H1 (cell line): ENCODE results near the gene PRLH. TPM values are rescaled to one million over a fixed set of nuclear protein-coding genes. Genes with fewer than 3 reads are reported as not detected.

ENCODE experiments used
- CTCF ChIA-PET: fragments of 300-600 bp; sonication (Branson Sonifier 250); formaldehyde crosslinking; loops from one replicate; lab custom pipeline; 2021; ENCODE audit not compliant: partially characterized antibody; lab: Charles Lee
- POLR2A ChIA-PET: fragments of 300-600 bp; sonication (Branson Sonifier 250); formaldehyde crosslinking; loops from one replicate; lab custom pipeline; 2021; ENCODE audit warnings: inconsistent platforms; ENCODE audit not compliant: partially characterized antibody; lab: Charles Lee
- DNase-seq, 2 experiments: peaks; one replicate each; pipeline versions ENCODE4 v3.0.0 to v3.0.0-alpha.2; 2010 to 2022; ENCODE audit warnings: low spot score in 2 of 2, low read depth in 1 of 2, mixed read lengths in 1 of 2
- FAIRE-seq: peaks from 2 replicates; lab custom pipeline; 2011; peaks lifted over from hg19 to GRCh38; lab: Jason Lieb, UNC
- H2AFZ ChIP-seq: 2 replicates; pipeline ENCODE4 v1.8.1; 2012; ENCODE audit warnings: low read length, inconsistent platforms
- H2AK5ac ChIP-seq: 2 replicates; pipeline ENCODE4 v1.6.1; 2013; ENCODE audit warnings: low read depth, low read length
- H2BK120ac ChIP-seq: replicated peaks from 2 replicates; pipeline ENCODE3; 2013; ENCODE audit warnings: low read depth, low read length, inconsistent platforms
- H2BK12ac ChIP-seq: 2 replicates; pipeline ENCODE4 v1.6.1; 2013; ENCODE audit warnings: low read depth, low read length
- H2BK15ac ChIP-seq: 2 replicates; pipeline ENCODE4 v1.6.1; 2013; ENCODE audit warnings: low read length
- H2BK20ac ChIP-seq: 2 replicates; pipeline ENCODE4 v1.6.1; 2013; ENCODE audit warnings: low read length
- H2BK5ac ChIP-seq: 2 replicates; pipeline ENCODE4 v1.6.1; 2013; ENCODE audit warnings: low read depth, low read length
- H3K14ac ChIP-seq: 2 replicates; pipeline ENCODE4 v1.6.1; 2013; ENCODE audit warnings: inconsistent platforms; ENCODE audit not compliant: insufficient read length
- H3K18ac ChIP-seq: 2 replicates; pipeline ENCODE4 v1.6.1; 2013; ENCODE audit warnings: low read length; ENCODE audit errors: extremely low read depth
- H3K23ac ChIP-seq: 2 replicates; pipeline ENCODE4 v1.6.1; 2013; ENCODE audit warnings: inconsistent platforms; ENCODE audit not compliant: insufficient read length
- H3K23me2 ChIP-seq: 2 replicates; pipeline ENCODE4 v1.6.1; 2013; ENCODE audit warnings: low read depth, low read length
- H3K27ac ChIP-seq: 2 replicates; pipeline ENCODE4 v1.6.1; 2011; ENCODE audit warnings: low read depth, low read length, inconsistent platforms
- H3K27me3 ChIP-seq, 4 experiments: replicated peaks in 1 of 4; 1 replicate in 1 of 4; 2 replicates in 3 of 4; pipeline versions ENCODE4 v1.6.1 to v1.8.1; 2011 to 2013; ENCODE audit warnings: low read length in 3 of 4, mild to moderate bottlenecking in 3 of 4, inconsistent platforms in 2 of 4, mixed read lengths in 2 of 4, moderate library complexity in 1 of 4; ENCODE audit not compliant: control insufficient read depth in 3 of 4, insufficient read depth in 3 of 4; ENCODE audit errors: extremely low read depth in 1 of 4
- H3K36me3 ChIP-seq, 4 experiments: 2 replicates each; pipeline versions ENCODE4 v1.6.1 to v1.8.1; 2011 to 2013; ENCODE audit warnings: mild to moderate bottlenecking in 4 of 4, low read length in 3 of 4, moderate library complexity in 2 of 4, control low read depth in 1 of 4, inconsistent platforms in 1 of 4; ENCODE audit not compliant: insufficient read depth in 4 of 4, control insufficient read depth in 2 of 4
- H3K4ac ChIP-seq: replicated peaks from 2 replicates; pipeline ENCODE3; 2013; ENCODE audit warnings: low read length, low read depth, mixed read lengths, inconsistent platforms; ENCODE audit not compliant: insufficient read length
- H3K4me1 ChIP-seq, 4 experiments: replicated peaks in 1 of 4; 1 replicate in 1 of 4; 2 replicates in 3 of 4; pipeline versions ENCODE4 v1.6.1 to v1.8.1; 2011 to 2013; ENCODE audit warnings: low read length in 3 of 4, inconsistent platforms in 2 of 4, mixed read lengths in 1 of 4; ENCODE audit not compliant: insufficient read depth in 4 of 4, control insufficient read depth in 3 of 4
- H3K4me2 ChIP-seq, 2 experiments: 2 replicates each; pipeline versions ENCODE4 v1.6.1 to v1.8.1; 2011 to 2013; ENCODE audit warnings: low read depth in 2 of 2, low read length in 2 of 2, control low read depth in 1 of 2, inconsistent platforms in 1 of 2, mild to moderate bottlenecking in 1 of 2; ENCODE audit not compliant: insufficient read depth in 1 of 2
- H3K4me3 ChIP-seq, 4 experiments: fragments of 200-600, 300-600 bp in 1 of 4; sonication (generic), shearing (Covaris generic), sonication (Bioruptor Twin) in 1 of 4; 2 replicates each; pipeline versions ENCODE4 v1.5.1 to v1.8.1; 2011 to 2016; ENCODE audit warnings: low read length in 4 of 4, low read depth in 3 of 4, control low read depth in 2 of 4, inconsistent platforms in 2 of 4, mild to moderate bottlenecking in 2 of 4, mixed read lengths in 1 of 4, moderate library complexity in 1 of 4; ENCODE audit not compliant: insufficient read depth in 2 of 4; ENCODE audit errors: extremely low read depth in 1 of 4
- H3K56ac ChIP-seq: replicated peaks from 2 replicates; pipeline ENCODE3; 2013; ENCODE audit warnings: low read depth, mild to moderate bottlenecking, mixed read lengths, low read length, inconsistent platforms; ENCODE audit not compliant: insufficient read length
- H3K79me1 ChIP-seq: 2 replicates; pipeline ENCODE4 v1.6.1; 2013; ENCODE audit warnings: low read depth, low read length, control low read depth
- H3K79me2 ChIP-seq, 2 experiments: 2 replicates each; pipeline versions ENCODE4 v1.6.1 to v1.8.1; 2012 to 2013; ENCODE audit warnings: low read length in 2 of 2, mild to moderate bottlenecking in 2 of 2, inconsistent platforms in 1 of 2; ENCODE audit not compliant: insufficient read depth in 2 of 2, control insufficient read depth in 1 of 2
- H3K9ac ChIP-seq, 4 experiments: replicated peaks in 1 of 4; 1 replicate in 1 of 4; 2 replicates in 3 of 4; pipeline versions ENCODE4 v1.6.1 to v1.8.1; 2011 to 2013; ENCODE audit warnings: low read depth in 3 of 4, low read length in 3 of 4, control low read depth in 2 of 4, mild to moderate bottlenecking in 2 of 4, moderate library complexity in 2 of 4, inconsistent platforms in 1 of 4; ENCODE audit errors: extremely low read depth in 1 of 4
- H3K9me3 ChIP-seq, 2 experiments: 2 replicates each; pipeline versions ENCODE4 v1.6.1 to v1.8.1; 2012 to 2013; ENCODE audit warnings: mild to moderate bottlenecking in 2 of 2, moderate library complexity in 2 of 2, control low read depth in 1 of 2, inconsistent platforms in 1 of 2, low read depth in 1 of 2, low read length in 1 of 2, mixed read lengths in 1 of 2; ENCODE audit not compliant: insufficient read depth in 2 of 2
- H4K20me1 ChIP-seq, 2 experiments: replicated peaks in 1 of 2; 2 replicates each; pipeline versions ENCODE3 to v1.8.1; 2011 to 2013; ENCODE audit warnings: inconsistent platforms in 2 of 2, low read length in 2 of 2, mild to moderate bottlenecking in 1 of 2; ENCODE audit not compliant: insufficient read depth in 2 of 2, control insufficient read depth in 1 of 2
- H4K5ac ChIP-seq: 2 replicates; pipeline ENCODE4 v1.6.1; 2013; ENCODE audit warnings: low read length, low read depth, mixed read lengths, inconsistent platforms; ENCODE audit not compliant: insufficient read length
- H4K8ac ChIP-seq: 2 replicates; pipeline ENCODE4 v1.8.0; 2013; ENCODE audit warnings: mild to moderate bottlenecking, moderate library complexity, low read length, inconsistent platforms; ENCODE audit not compliant: insufficient read depth; ENCODE audit errors: extremely low read depth
- H4K91ac ChIP-seq: replicated peaks from 2 replicates; pipeline ENCODE3; 2013; ENCODE audit warnings: low read length, mixed read lengths, inconsistent platforms; ENCODE audit not compliant: insufficient read length
- SIX5 ChIP-seq: IDR thresholded peaks from 2 replicates; pipeline ENCODE4 v1.6.1; 2011; ENCODE audit warnings: mild to moderate bottlenecking, low read depth, low read length
- WGBS, 2 experiments: shearing (Covaris generic) in 1 of 2; methylation state at CpG; one replicate each; pipeline versions ENCODE4 v1.1.6 to v1.1.7; 2013 to 2015; ENCODE audit warnings: low lambda C conversion rate in 2 of 2, mixed read lengths in 2 of 2, inconsistent platforms in 1 of 2, low coverage in 1 of 2, missing lambda C conversion rate in 1 of 2; ENCODE audit not compliant: insufficient replicate concordance in 2 of 2, insufficient coverage in 1 of 2, insufficient read length in 1 of 2; ENCODE audit errors: extremely low coverage in 1 of 2, missing lambda C conversion rate in 1 of 2; 5-methylcytosine and 5-hydroxymethylcytosine counted together
- polyA plus RNA-seq, 7 experiments: library from polyadenylated mRNA; depleted of rRNA in 3 of 7; stranded (reverse) in 5 of 7; unstranded in 2 of 7; fragments of >200 nt in 5 of 7; fragments of 200-250 nt in 2 of 7; gene quantifications; 1 replicate in 5 of 7; 2 replicates in 1 of 7; 4 replicates in 1 of 7; pipeline versions ENCODE4 v1.2.1 to v1.2.3, GENCODE V29; 2011 to 2013; ENCODE audit warnings: missing spikeins in 2 of 7, mixed read lengths in 2 of 7
- total RNA-seq: library from RNA; stranded (reverse); fragmentation: NEBNext Ultra II Directional; extraction: Animal tissue kit (Norgen Biotek cat#: 25700); gene quantifications from 2 replicates; pipeline ENCODE4 v1.2.1, GENCODE V29; 2021

PRLH gene
- total and polyA plus RNA-seq, 2 of the 8 experiments (the other 6 are each of a cell fraction or from before 2014, with no cell fraction given), result not detected

GRCh38 chr2:237525559-237526157, 40.7 kb upstream of the PRLH start:
- no peaks in the 10 kb centered on the region for H4K20me1 ChIP-seq
- no peaks in the 10 kb centered on the region for H3K27me3 ChIP-seq
- no peaks in the 10 kb centered on the region for H3K79me2 ChIP-seq
- no peak overlapping the region for H2BK15ac ChIP-seq
- H3K18ac ChIP-seq, result no peak overlapping the region
- H3K23me2 ChIP-seq, result no peaks in the 10 kb centered on the region
- H3K4me2 ChIP-seq, result no peak overlapping the region
- FAIRE-seq (no peak), DNase-seq (no peak)
- no peak overlapping the region for H3K9ac ChIP-seq
- H2BK12ac ChIP-seq, result no peak overlapping the region
- H3K56ac ChIP-seq, result no peak overlapping the region
- H4K5ac ChIP-seq, result no peak overlapping the region
- no peak overlapping the region for H3K4me3 ChIP-seq
- TF ChIP-seq SIX5, result no peak
- H3K14ac ChIP-seq, result no peak overlapping the region
- H2BK5ac ChIP-seq, result no peak overlapping the region
- ChIA-PET CTCF (interaction anchor here (0.6 to 3.9 kb wide), 6 partner anchors 11 to 481 kb away, joined by 3 to 15 read pairs (median 4); no protein-coding TSS in a partner anchor), POLR2A (interaction anchor here (1.0 kb wide), 1 partner anchor 10 kb away, joined by 3 read pairs; no protein-coding TSS in a partner anchor)
- no peaks in the 10 kb centered on the region for H3K4me1 ChIP-seq
- H3K23ac ChIP-seq, result no peak overlapping the region
- H3K36me3 ChIP-seq, result peaks cover 0 to 10% (median 0%) of the 10 kb centered on the region in 4 experiments; a peak in 3 of 8 replicates
- no peak overlapping the region for H2BK20ac ChIP-seq
- H4K91ac ChIP-seq, result no peak overlapping the region
- H2BK120ac ChIP-seq, result no peak overlapping the region
- no peak overlapping the region for H3K27ac ChIP-seq
- WGBS, 2 experiments, result 90% methylated on average over 11 of the region's 17 CpGs; no CpG with 5 or more reads in 1 of the 2 experiments
- H2AK5ac ChIP-seq, result no peak overlapping the region
- H2AFZ ChIP-seq, result no peak overlapping the region
- H3K9me3 ChIP-seq, result no peaks in the 10 kb centered on the region
- H3K79me1 ChIP-seq, result peaks cover 2% of the 10 kb centered on the region; the same call in 1 of the 2 replicates
- H4K8ac ChIP-seq, result no peak overlapping the region; the same call in 1 of the 2 replicates
- H3K4ac ChIP-seq, result no peak overlapping the region
